ENCODE results near the gene GPRIN2.

- TF ChIP-seq, protein P1, sequence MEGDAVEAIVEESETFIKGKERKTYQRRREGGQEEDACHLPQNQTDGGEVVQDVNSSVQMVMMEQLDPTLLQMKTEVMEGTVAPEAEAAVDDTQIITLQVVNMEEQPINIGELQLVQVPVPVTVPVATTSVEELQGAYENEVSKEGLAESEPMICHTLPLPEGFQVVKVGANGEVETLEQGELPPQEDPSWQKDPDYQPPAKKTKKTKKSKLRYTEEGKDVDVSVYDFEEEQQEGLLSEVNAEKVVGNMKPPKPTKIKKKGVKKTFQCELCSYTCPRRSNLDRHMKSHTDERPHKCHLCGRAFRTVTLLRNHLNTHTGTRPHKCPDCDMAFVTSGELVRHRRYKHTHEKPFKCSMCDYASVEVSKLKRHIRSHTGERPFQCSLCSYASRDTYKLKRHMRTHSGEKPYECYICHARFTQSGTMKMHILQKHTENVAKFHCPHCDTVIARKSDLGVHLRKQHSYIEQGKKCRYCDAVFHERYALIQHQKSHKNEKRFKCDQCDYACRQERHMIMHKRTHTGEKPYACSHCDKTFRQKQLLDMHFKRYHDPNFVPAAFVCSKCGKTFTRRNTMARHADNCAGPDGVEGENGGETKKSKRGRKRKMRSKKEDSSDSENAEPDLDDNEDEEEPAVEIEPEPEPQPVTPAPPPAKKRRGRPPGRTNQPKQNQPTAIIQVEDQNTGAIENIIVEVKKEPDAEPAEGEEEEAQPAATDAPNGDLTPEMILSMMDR (IDR thresholded peaks at IDR 0.05; ENCODE audit: poor library complexity, severe bottlenecking) = no peak
- TF ChIP-seq TAF1 (IDR thresholded peaks at IDR 0.05; ENCODE audit: low read depth) (no peak), EP300 (conservative IDR thresholded peaks at IDR 0.05; ENCODE audit: poor library complexity, severe bottlenecking) (no peak), EZH2 (IDR thresholded peaks at IDR 0.05; ENCODE audit: borderline replicate concordance, insufficient read depth, low read length, poor library complexity, severe bottlenecking) (no peak), RAD21 (conservative IDR thresholded peaks at IDR 0.05) (no peak), POLR2AphosphoS5 (IDR thresholded peaks at IDR 0.05) (no peak)
These were observed 33.1 kb downstream of the GPRIN2 start for GRCh38 chr10:46523119-46523961.

Data from neural cell (in vitro differentiated cells).